OCI-LY1 (cell line): ENCODE measurements around the gene DLEC1.
A peak's percentile ranks its signal among the peaks of the same experiment; 100 is the strongest.

ENCODE experiments used
- H2AFZ ChIP-seq: fragments of 200-600 bp; sonication (generic), shearing (Covaris generic); 2 replicates; pipeline ENCODE4 v1.6.0; 2014; ENCODE audit warnings: antibody characterized with exemption, mild to moderate bottlenecking, low read length
- H3F3A ChIP-seq: fragments of 200-600 bp; sonication (generic), shearing (Covaris generic); 2 replicates; pipeline ENCODE4 v1.6.0; 2014; ENCODE audit warnings: mild to moderate bottlenecking, antibody characterized with exemption, low read length, moderate library complexity; ENCODE audit not compliant: insufficient read depth
- H3K27ac ChIP-seq: fragments of 200-600 bp; sonication (generic); 2 replicates; pipeline ENCODE4 v1.5.1; 2014; ENCODE audit warnings: low read length, mixed run types, mild to moderate bottlenecking, low read depth; ENCODE audit not compliant: poor library complexity, severe bottlenecking
- H3K27me3 ChIP-seq: fragments of 200-600 bp; sonication (generic); 2 replicates; pipeline ENCODE4 v1.6.0; 2014; ENCODE audit warnings: antibody characterized with exemption, mild to moderate bottlenecking, low read length, moderate library complexity; ENCODE audit not compliant: insufficient read depth
- H3K36me3 ChIP-seq: fragments of 200-600 bp; sonication (generic); 2 replicates; pipeline ENCODE4 v1.6.1; 2014; ENCODE audit warnings: mild to moderate bottlenecking, antibody characterized with exemption, low read length, moderate library complexity, mixed read lengths; ENCODE audit not compliant: insufficient read depth
- H3K4me1 ChIP-seq: fragments of 200-600 bp; sonication (generic); 2 replicates; pipeline ENCODE4 v1.5.1; 2014; ENCODE audit warnings: mild to moderate bottlenecking, low read length, moderate library complexity; ENCODE audit not compliant: insufficient read depth, severe bottlenecking
- H3K4me2 ChIP-seq: fragments of 200-600 bp; sonication (generic), shearing (Covaris generic); 2 replicates; pipeline ENCODE4 v1.6.1; 2014; ENCODE audit warnings: low read length
- H3K4me3 ChIP-seq: fragments of 200-600 bp; sonication (generic); 2 replicates; pipeline ENCODE4 v1.5.1; 2014; ENCODE audit warnings: low read length, low read depth, mild to moderate bottlenecking, mixed read lengths; ENCODE audit not compliant: poor library complexity, severe bottlenecking
- H3K79me2 ChIP-seq: fragments of 200-600 bp; shearing (Covaris generic); 2 replicates; pipeline ENCODE4 v1.6.1; 2016; ENCODE audit warnings: mixed run types, low read length, mixed read lengths; ENCODE audit not compliant: insufficient read depth
- H3K9ac ChIP-seq: fragments of 200-600 bp; sonication (generic), shearing (Covaris generic); 2 replicates; pipeline ENCODE4 v1.6.1; 2014; ENCODE audit warnings: mild to moderate bottlenecking, low read length, mixed read lengths
- H3K9me2 ChIP-seq: fragments of 200-600 bp; sonication (generic), shearing (Covaris generic); 2 replicates; pipeline ENCODE4 v1.6.1; 2014; ENCODE audit warnings: low read depth, mild to moderate bottlenecking, low read length, mixed read lengths
- H3K9me3 ChIP-seq: fragments of 200-600 bp; shearing (Covaris generic); 2 replicates; pipeline ENCODE4 v1.6.1; 2014; ENCODE audit warnings: low read length, mixed read lengths
- H4K20me1 ChIP-seq: fragments of 200-600 bp; sonication (generic), shearing (Covaris generic); 2 replicates; pipeline ENCODE4 v1.6.0; 2016; ENCODE audit warnings: mild to moderate bottlenecking, low read length; ENCODE audit not compliant: insufficient read depth
- CTCF ChIP-seq: fragments of 200-600 bp; sonication (generic), shearing (Covaris generic); IDR thresholded peaks from 2 replicates; pipeline ENCODE4 v1.5.1; 2017; ENCODE audit warnings: mild to moderate bottlenecking, antibody characterized with exemption, low read length, moderate library complexity, mixed read lengths
- EZH2 ChIP-seq: fragments of 200-600 bp; sonication (generic), shearing (Covaris generic); IDR thresholded peaks from 2 replicates; pipeline ENCODE4 v1.8.0; 2017; ENCODE audit warnings: borderline replicate concordance, mixed run types, mild to moderate bottlenecking, antibody characterized with exemption, low read length, moderate library complexity, mixed read lengths

The DLEC1 gene

GRCh38 chr3:38021196-38021595, 17.8 kb upstream of the DLEC1 start:
- Histone ChIP-seq H3F3A (no peaks in the 10 kb centered on the region), H3K4me2 (no peak overlapping the region), H3K9me2 (no peaks in the 10 kb centered on the region), H3K27me3 (no peaks in the 10 kb centered on the region), H3K9ac (no peak overlapping the region), H3K36me3 (peaks cover 3% of the 10 kb centered on the region), H3K4me3 (no peak overlapping the region), H3K27ac (no peak overlapping the region), H4K20me1 (no peaks in the 10 kb centered on the region), H3K4me1 (peaks cover 20% of the 10 kb centered on the region), H3K9me3 (no peaks in the 10 kb centered on the region), H2AFZ (no peak overlapping the region), H3K79me2 (no peaks in the 10 kb centered on the region)
- TF ChIP-seq CTCF (no peak), EZH2 (no peak)

- Histone ChIP-seq H3K9me2 (no peaks in the 10 kb centered on the region), H3K27ac (no peak overlapping the region), H3K9ac (no peak overlapping the region), H3K27me3 (no peaks in the 10 kb centered on the region), H3K4me1 (peaks cover 20% of the 10 kb centered on the region), H3K79me2 (no peaks in the 10 kb centered on the region), H3K36me3 (no peaks in the 10 kb centered on the region), H3F3A (no peaks in the 10 kb centered on the region), H2AFZ (no peak overlapping the region), H3K4me2 (no peak overlapping the region), H3K4me3 (no peak overlapping the region), H4K20me1 (no peaks in the 10 kb centered on the region), H3K9me3 (no peaks in the 10 kb centered on the region)
- no peak for TF ChIP-seq EZH2
Observed at GRCh38 chr3:38022301-38022700, 16.7 kb upstream of the DLEC1 start.

DNA sequence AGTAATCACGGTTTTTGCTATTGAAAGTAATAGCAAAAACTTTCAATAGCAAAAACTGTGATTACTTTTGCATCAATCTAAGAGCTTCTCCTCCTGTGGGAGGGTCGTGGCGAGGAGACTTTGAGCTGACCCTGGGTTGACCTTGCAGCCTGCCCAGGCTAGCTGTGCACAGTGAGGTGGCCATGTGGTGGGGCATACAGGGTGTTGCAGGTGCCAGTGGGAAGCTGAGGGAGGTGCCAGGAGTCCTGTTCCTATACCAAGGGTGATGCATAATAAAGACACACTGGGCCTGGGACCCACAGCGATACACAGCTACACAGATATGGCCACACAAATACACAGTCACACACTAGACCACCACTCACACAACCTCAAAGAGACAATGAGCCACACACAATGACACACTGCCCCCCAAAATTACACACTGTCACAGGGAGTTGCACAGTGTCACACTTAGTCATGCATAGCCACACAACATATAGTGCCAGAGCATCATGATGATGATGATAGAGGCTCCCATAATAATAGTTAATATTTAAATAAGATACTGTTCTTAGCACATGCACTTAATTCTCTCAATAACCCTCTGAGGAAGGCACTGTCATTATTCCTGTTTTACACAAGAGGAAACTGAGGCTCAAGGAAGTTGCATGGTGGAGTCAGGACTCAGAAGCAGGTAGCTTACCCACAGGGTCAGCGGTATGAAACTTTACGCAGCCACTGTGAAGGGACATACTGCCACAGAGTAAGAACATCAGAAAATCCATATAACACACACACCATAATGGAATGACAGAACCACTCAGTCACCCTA, 15.9 kb upstream of the DLEC1 start:
- H3K9ac ChIP-seq = no peak overlapping the region; the same call in 1 of the 2 replicates

More for the DNA sequence above, 15.9 kb upstream of the DLEC1 start:
- peak overlapping the region; percentile 62 for H3K4me3 ChIP-seq
- H3K79me2 ChIP-seq = no peaks in the 10 kb centered on the region
- no peaks in the 10 kb centered on the region for H3K9me2 ChIP-seq
- H3K27ac ChIP-seq = no peak overlapping the region
- no peaks in the 10 kb centered on the region for H3K9me3 ChIP-seq
- peaks cover 20% of the 10 kb centered on the region for H3K4me1 ChIP-seq
- H4K20me1 ChIP-seq = no peaks in the 10 kb centered on the region
- no peak for TF ChIP-seq CTCF
- H3K4me2 ChIP-seq = peak overlapping the region; percentile 73
- H3K36me3 ChIP-seq = no peaks in the 10 kb centered on the region
- no peak overlapping the region for H2AFZ ChIP-seq
- H3F3A ChIP-seq = no peaks in the 10 kb centered on the region
- H3K27me3 ChIP-seq = no peaks in the 10 kb centered on the region
